SJSA1 (cell line): Measurements from ENCODE around the gene RPL15. TPM values are rescaled to one million over a fixed set of nuclear protein-coding genes. Genes with fewer than 3 reads are reported as not detected.
"Not testable (repeated sequence)": the region's sequence is repeated elsewhere in the genome, so short reads cannot be mapped to it uniquely, and the experiment has no call there.

Experiments used
- DNase-seq, 2 experiments: peaks; one replicate each; pipeline ENCODE4 v3.0.0-alpha.2; 2015 to 2020; ENCODE audit warnings: low spot score in 2 of 2, low read depth in 1 of 2
- H3K27ac ChIP-seq: fragments of 250-450 bp; sonication (Bioruptor Pico); 2 replicates; pipeline ENCODE4 v1.5.1; 2020; ENCODE audit warnings: mild to moderate bottlenecking, moderate library complexity
- H3K27me3 ChIP-seq: fragments of 250-450 bp; sonication (Bioruptor Pico); replicated peaks from 2 replicates; pipeline ENCODE4 v1.5.1; 2020; ENCODE audit warnings: mild to moderate bottlenecking, moderate library complexity
- H3K36me3 ChIP-seq: fragments of 250-450 bp; sonication (Bioruptor Pico); 2 replicates; pipeline ENCODE4 v1.5.1; 2020; ENCODE audit warnings: mild to moderate bottlenecking
- H3K4me1 ChIP-seq: fragments of 250-450 bp; sonication (Bioruptor Pico); replicated peaks from 2 replicates; pipeline ENCODE4 v1.6.1; 2021; ENCODE audit warnings: mild to moderate bottlenecking
- H3K4me3 ChIP-seq: fragments of 250-450 bp; sonication (Bioruptor Pico); 2 replicates; pipeline ENCODE4 v1.5.1; 2020; ENCODE audit warnings: mild to moderate bottlenecking
- H3K9me3 ChIP-seq: fragments of 250-450 bp; sonication (Bioruptor Pico); replicated peaks from 2 replicates; pipeline ENCODE4 v1.5.1; 2020; ENCODE audit warnings: mild to moderate bottlenecking
- total RNA-seq: library from RNA; depleted of rRNA; stranded (reverse); fragments of >200 nt; shearing (Covaris generic); gene quantifications from 2 replicates; pipeline ENCODE4 v1.2.3, GENCODE V29; 2014

The RPL15 gene
- total RNA-seq, 1 experiment from 2014 or later: 1,877 TPM

GRCh38 chr3:23911397-23911796 lies 5.5 kb upstream of the RPL15 start:
- Histone ChIP-seq H3K27me3 (no peaks in the 10 kb centered on the region), H3K4me3 (no peak overlapping the region), H3K9me3 (no peaks in the 10 kb centered on the region), H3K36me3 (peaks cover 15% of the 10 kb centered on the region), H3K27ac (no peak overlapping the region), H3K4me1 (0 out of 2 replicates have a peak, but pooled peaks cover 5% of the 10 kb centered on the region)
- no peak for DNase-seq

GRCh38 chr3:23912335-23912734 lies 4.6 kb upstream of the RPL15 start:
- H3K9me3 ChIP-seq, H3K4me1 ChIP-seq, H3K27ac ChIP-seq, H3K27me3 ChIP-seq, H3K4me3 ChIP-seq, DNase-seq: not testable (repeated sequence)
- peaks cover 14% of the 10 kb centered on the region for H3K36me3 ChIP-seq

GRCh38 chr3:23913182-23913581 lies 3.8 kb upstream of the RPL15 start:
- no peaks in the 10 kb centered on the region for H3K27me3 ChIP-seq
- peaks cover 22% of the 10 kb centered on the region for H3K36me3 ChIP-seq
- H3K4me1 ChIP-seq: peaks cover 7% of the 10 kb centered on the region; the same call in 1 of the 2 replicates
- DNase-seq: no peak
- no peak overlapping the region for H3K4me3 ChIP-seq
- no peak overlapping the region for H3K27ac ChIP-seq
- H3K9me3 ChIP-seq: no peaks in the 10 kb centered on the region

GRCh38 chr3:23913873-23914743 lies 2.8 kb upstream of the RPL15 start:
- no peak overlapping the region for H3K4me3 ChIP-seq

GRCh38 chr3:23915537-23916108 lies 1.3 kb upstream of the RPL15 start:
- H3K36me3 ChIP-seq: peaks cover 40% of the 10 kb centered on the region
- no peaks in the 10 kb centered on the region for H3K27me3 ChIP-seq
- no peaks in the 10 kb centered on the region for H3K9me3 ChIP-seq
- no peak for DNase-seq
- no peak overlapping the region for H3K27ac ChIP-seq
- H3K4me3 ChIP-seq: peak overlapping the region; percentile 68
- peaks cover 15% of the 10 kb centered on the region; the same call in 1 of the 2 replicates for H3K4me1 ChIP-seq

More at GRCh38 chr3:23913873-23914743, 2.8 kb upstream of the RPL15 start:
- peaks cover 15% of the 10 kb centered on the region; the same call in 1 of the 2 replicates for H3K4me1 ChIP-seq
- H3K27ac ChIP-seq: no peak overlapping the region
- no peak for DNase-seq
- H3K36me3 ChIP-seq: peaks cover 31% of the 10 kb centered on the region
- no peaks in the 10 kb centered on the region for H3K9me3 ChIP-seq
- no peaks in the 10 kb centered on the region for H3K27me3 ChIP-seq

GRCh38 chr3:23916152-23916885 lies 613 bp upstream of the RPL15 start:
- Histone ChIP-seq H3K4me3 (peak overlapping the region; percentile 68), H3K4me1 (peaks cover 15% of the 10 kb centered on the region; the same call in 1 of the 2 replicates), H3K9me3 (no peaks in the 10 kb centered on the region), H3K27ac (peak overlapping the region; percentile 7), H3K36me3 (peaks cover 43% of the 10 kb centered on the region), H3K27me3 (no peaks in the 10 kb centered on the region)
- no peak for DNase-seq

- Histone ChIP-seq H3K36me3 (peaks cover 48% of the 10 kb centered on the region), H3K4me1 (peaks cover 15% of the 10 kb centered on the region; the same call in 1 of the 2 replicates), H3K4me3 (peak overlapping the region; percentile 68), H3K27ac (peak overlapping the region; percentile 81)
- H3K27me3 ChIP-seq, H3K9me3 ChIP-seq: not testable (repeated sequence)
- peak in 1 of 2 experiments; percentile 60 for DNase-seq
Measured at GRCh38 chr3:23917679-23918303, 859 bp downstream of the RPL15 start.

GRCh38 chr3:23918331-23918730 lies 1.4 kb downstream of the RPL15 start:
- H3K27me3 ChIP-seq, H3K27ac ChIP-seq, H3K9me3 ChIP-seq, DNase-seq: not testable (repeated sequence)
- Histone ChIP-seq H3K4me3 (peak overlapping the region; percentile 68), H3K4me1 (peaks cover 15% of the 10 kb centered on the region; the same call in 1 of the 2 replicates), H3K36me3 (peaks cover 48% of the 10 kb centered on the region)

- H3K27me3 ChIP-seq: no peaks in the 10 kb centered on the region
- H3K4me3 ChIP-seq: no peak overlapping the region
- peaks cover 48% of the 10 kb centered on the region for H3K36me3 ChIP-seq
- DNase-seq: no peak
- H3K9me3 ChIP-seq: no peaks in the 10 kb centered on the region
- no peak overlapping the region for H3K27ac ChIP-seq
- peaks cover 15% of the 10 kb centered on the region; the same call in 1 of the 2 replicates for H3K4me1 ChIP-seq
Measured at GRCh38 chr3:23919628-23920027, 2.7 kb downstream of the RPL15 start.

GRCh38 chr3:23920151-23920655 lies 3.3 kb downstream of the RPL15 start:
- H3K27me3 ChIP-seq: no peaks in the 10 kb centered on the region
- no peak overlapping the region for H3K4me3 ChIP-seq
- no peak for DNase-seq
- H3K9me3 ChIP-seq: no peaks in the 10 kb centered on the region
- peaks cover 48% of the 10 kb centered on the region for H3K36me3 ChIP-seq
- H3K27ac ChIP-seq: no peak overlapping the region
- H3K4me1 ChIP-seq: peaks cover 15% of the 10 kb centered on the region; the same call in 1 of the 2 replicates

GRCh38 chr3:23921052-23921511 lies 4.2 kb downstream of the RPL15 start:
- H3K9me3 ChIP-seq: no peaks in the 10 kb centered on the region
- H3K4me3 ChIP-seq: no peak overlapping the region
- H3K27me3 ChIP-seq: no peaks in the 10 kb centered on the region
- H3K4me1 ChIP-seq: peaks cover 10% of the 10 kb centered on the region; the same call in 1 of the 2 replicates
- H3K27ac ChIP-seq: no peak overlapping the region
- peaks cover 48% of the 10 kb centered on the region for H3K36me3 ChIP-seq
- DNase-seq: no peak

- H3K4me1 ChIP-seq: peaks cover 1% of the 10 kb centered on the region; the same call in 1 of the 2 replicates
- no peaks in the 10 kb centered on the region for H3K9me3 ChIP-seq
- no peak overlapping the region for H3K4me3 ChIP-seq
- peaks cover 31% of the 10 kb centered on the region for H3K36me3 ChIP-seq
- DNase-seq: no peak
- no peaks in the 10 kb centered on the region for H3K27me3 ChIP-seq
- H3K27ac ChIP-seq: no peak overlapping the region
Measured at GRCh38 chr3:23923786-23924185, 6.9 kb downstream of the RPL15 start.

GRCh38 chr3:23926246-23926645 lies 9.3 kb downstream of the RPL15 start:
- Histone ChIP-seq H3K9me3 (no peaks in the 10 kb centered on the region), H3K36me3 (peaks cover 6% of the 10 kb centered on the region), H3K27ac (no peak overlapping the region), H3K4me1 (no peaks in the 10 kb centered on the region), H3K4me3 (no peak overlapping the region), H3K27me3 (no peaks in the 10 kb centered on the region)
- DNase-seq: no peak
